A549 (cell line): ENCODE measurements around the gene HNRNPAB. TPM values are rescaled to one million over a fixed set of nuclear protein-coding genes. Genes with fewer than 3 reads are reported as not detected.

ENCODE experiments used
- ATAC-seq, 2 experiments: fragments of 200-7000 bp in 1 of 2; fragments of >200 bp in 1 of 2; cut with Nextera tagmentation in 1 of 2; cut with Tn5 transposase in 1 of 2; 3 replicates each; pipeline versions ENCODE4 v1.8.0 to v1.9.1; 2018 to 2020; ENCODE audit warnings: mild to moderate bottlenecking in 1 of 2, moderate library complexity in 1 of 2
- CTCF ChIA-PET: fragments of 300-600 bp; sonication (Branson Sonifier 250); formaldehyde crosslinking; extraction: SDS; loops from one replicate; lab custom pipeline; 2021; ENCODE audit warnings: antibody characterized with exemption, inconsistent platforms; lab: Yijun Ruan, JAX
- POLR2A ChIA-PET: fragments of 350-600 bp; formaldehyde crosslinking; extraction: SDS; loops from one replicate; lab custom pipeline; 2021; ENCODE audit warnings: antibody characterized with exemption, inconsistent platforms; lab: Yijun Ruan, JAX
- DNase-seq, 2 experiments: peaks; one replicate each; pipeline versions ENCODE4 v3.0.0 to v3.0.0-alpha.2; 2011 to 2016; ENCODE audit warnings: low read depth in 1 of 2, low spot score in 1 of 2
- FAIRE-seq: peaks from 2 replicates; lab custom pipeline; 2011; peaks lifted over from hg19 to GRCh38; lab: Jason Lieb, UNC
- H3K27ac ChIP-seq, 2 experiments: fragments of >200 bp; sonication (Bioruptor Twin); formaldehyde crosslinking; 3 replicates each; pipeline ENCODE4 v1.5.1; 2016 to 2017
- H3K4me1 ChIP-seq: fragments of >200 bp; sonication (Bioruptor Twin); formaldehyde crosslinking; 3 replicates; pipeline ENCODE4 v1.6.1; 2016
- H3K4me2 ChIP-seq: fragments of >200 bp; sonication (Bioruptor Twin); formaldehyde crosslinking; 3 replicates; pipeline ENCODE4 v1.6.1; 2016
- H3K4me3 ChIP-seq: fragments of >200 bp; sonication (Bioruptor Twin); formaldehyde crosslinking; 3 replicates; pipeline ENCODE4 v1.5.1; 2016
- H3K9me3 ChIP-seq: fragments of >200 bp; sonication (Bioruptor Twin); formaldehyde crosslinking; 3 replicates; pipeline ENCODE4 v1.6.1; 2016
- BHLHE40 ChIP-seq: IDR thresholded peaks from 2 replicates; pipeline ENCODE4 v1.6.1; 2012; ENCODE audit warnings: low read depth, low read length, inconsistent platforms
- CHD2 ChIP-seq: fragments of 150-350 bp; IDR thresholded peaks from 2 replicates; pipeline ENCODE4 v1.6.1; 2014; ENCODE audit warnings: low read length; ENCODE audit not compliant: partially characterized antibody
- EHF ChIP-seq: fragments of 250-450 bp; sonication (Bioruptor Pico); IDR thresholded peaks from 2 replicates; pipeline ENCODE4 v1.5.0; 2020; ENCODE audit warnings: mild to moderate bottlenecking
- EHMT2 ChIP-seq: fragments of 200-600 bp; sonication (generic); IDR thresholded peaks from 2 replicates; pipeline ENCODE4 v1.6.1; 2016; ENCODE audit warnings: antibody characterized with exemption, low read depth, mild to moderate bottlenecking, moderate library complexity
- ESRRA ChIP-seq: fragments of 150-350 bp; IDR thresholded peaks from 2 replicates; pipeline ENCODE4 v1.6.1; 2014; ENCODE audit warnings: mild to moderate bottlenecking, low read length, borderline replicate concordance
- FOSB ChIP-seq: fragments of 250-450 bp; sonication (Bioruptor Pico); IDR thresholded peaks from 2 replicates; pipeline ENCODE4 v1.5.0; 2020; ENCODE audit warnings: mild to moderate bottlenecking, moderate library complexity
- GATA3 ChIP-seq: IDR thresholded peaks from 2 replicates; pipeline ENCODE4 v1.6.1; 2012; ENCODE audit warnings: borderline replicate concordance
- HDAC2 ChIP-seq: fragments of 200-600 bp; sonication (generic); IDR thresholded peaks from 2 replicates; pipeline ENCODE4 v1.6.1; 2016
- HOXA7 ChIP-seq: fragments of 250-450 bp; sonication (Bioruptor Pico); IDR thresholded peaks from 2 replicates; pipeline ENCODE4 v1.5.0; 2020; ENCODE audit warnings: mild to moderate bottlenecking, moderate library complexity
- MAX ChIP-seq: IDR thresholded peaks from 2 replicates; pipeline ENCODE4 v1.6.1; 2012
- MYC ChIP-seq: IDR thresholded peaks from 2 replicates; pipeline ENCODE4 v1.6.1; 2012; ENCODE audit warnings: mild to moderate bottlenecking, inconsistent platforms, low read length, improper control_type of control experiment, borderline replicate concordance
- PHF8 ChIP-seq: fragments of 200-600 bp; sonication (generic); IDR thresholded peaks from 2 replicates; pipeline ENCODE4 v1.6.1; 2016; ENCODE audit warnings: low read depth, mild to moderate bottlenecking, antibody characterized with exemption, moderate library complexity, borderline replicate concordance
- RFX5 ChIP-seq: fragments of 450-650 bp; IDR thresholded peaks from 2 replicates; pipeline ENCODE4 v1.7.1; 2014; ENCODE audit warnings: antibody characterized with exemption, mild to moderate bottlenecking, moderate library complexity
- SMC3 ChIP-seq: fragments of >200 bp; sonication (Bioruptor Twin); formaldehyde crosslinking; IDR thresholded peaks from 3 replicates; pipeline ENCODE4 v1.6.1; 2018; ENCODE audit warnings: inconsistent platforms
- SREBF2 ChIP-seq: fragments of 450-650 bp; IDR thresholded peaks from 2 replicates; pipeline ENCODE4 v1.6.1; 2014; ENCODE audit warnings: mild to moderate bottlenecking, moderate library complexity
- TFCP2L1 ChIP-seq: fragments of 250-450 bp; sonication (Bioruptor Pico); IDR thresholded peaks from 2 replicates; pipeline ENCODE4 v1.5.0; 2021; ENCODE audit warnings: mild to moderate bottlenecking
- TP53 ChIP-seq: fragments of 250-450 bp; sonication (Bioruptor Pico); IDR thresholded peaks from 2 replicates; pipeline ENCODE4 v1.5.0; 2021; ENCODE audit warnings: mild to moderate bottlenecking, moderate library complexity
- WGBS: methylation state at CpG from one replicate; pipeline ENCODE4 v1.1.6; 2017; ENCODE audit errors: missing lambda C conversion rate; 5-methylcytosine and 5-hydroxymethylcytosine counted together
- polyA plus RNA-seq, 4 experiments: library from polyadenylated mRNA; depleted of rRNA in 3 of 4; stranded (reverse); fragments of >200 nt; fragmentation: RNase III in 1 of 4; extraction: RNeasy Plus Mini Kit Qiagen cat#74134 plus additional on column Dnase treatment in 1 of 4; gene quantifications; 2 replicates in 3 of 4; 3 replicates in 1 of 4; pipeline ENCODE4 v1.2.3, GENCODE V29; 2011 to 2017
- TF ChIP-seq, protein P1 (sequence below): IDR thresholded peaks from 2 replicates; pipeline ENCODE4 v1.6.1; 2012
- TF ChIP-seq, protein P2 (sequence below): fragments of >200 bp; sonication (Bioruptor Twin); formaldehyde crosslinking; IDR thresholded peaks from 3 replicates; pipeline ENCODE4 v1.6.1; 2016
- TF ChIP-seq, protein P3 (sequence below): fragments of 250-450 bp; sonication (Bioruptor Pico); IDR thresholded peaks from 2 replicates; pipeline ENCODE4 v1.5.0; 2021; ENCODE audit warnings: mild to moderate bottlenecking, moderate library complexity, borderline replicate concordance
- TF ChIP-seq, protein P4 (sequence below): IDR thresholded peaks from 2 replicates; pipeline ENCODE4 v1.6.1; 2012; ENCODE audit warnings: low read depth, borderline replicate concordance

HNRNPAB gene
- polyA plus RNA-seq, 2 of the 4 experiments (the other 2 are of a cell fraction) = 200 to 352 TPM

DNA sequence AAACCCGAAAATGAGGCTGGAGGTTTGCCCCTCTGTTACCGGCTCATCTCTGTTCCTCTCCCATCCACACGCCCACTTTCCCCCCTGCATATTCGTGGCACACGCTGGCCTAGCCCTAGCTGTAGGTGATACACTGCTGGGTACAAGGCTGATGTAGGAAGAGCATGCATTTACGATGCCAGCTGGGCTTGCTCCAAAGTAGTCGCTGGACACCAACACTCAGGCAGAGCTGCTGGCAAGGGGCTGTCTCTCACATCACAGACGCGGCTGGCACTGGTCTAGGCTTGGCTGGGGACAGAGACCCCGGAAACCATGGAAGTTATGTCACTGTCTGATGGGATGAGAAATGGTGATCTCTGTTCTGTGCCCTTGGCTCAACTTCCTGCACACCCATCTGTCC, 38.1 kb downstream of the HNRNPAB start:
- no peak for TF ChIP-seq SMC3
- no peak for TF ChIP-seq HDAC2
- TF ChIP-seq RFX5 = no peak
- no peak for TF ChIP-seq GATA3
- TF ChIP-seq, protein P1, sequence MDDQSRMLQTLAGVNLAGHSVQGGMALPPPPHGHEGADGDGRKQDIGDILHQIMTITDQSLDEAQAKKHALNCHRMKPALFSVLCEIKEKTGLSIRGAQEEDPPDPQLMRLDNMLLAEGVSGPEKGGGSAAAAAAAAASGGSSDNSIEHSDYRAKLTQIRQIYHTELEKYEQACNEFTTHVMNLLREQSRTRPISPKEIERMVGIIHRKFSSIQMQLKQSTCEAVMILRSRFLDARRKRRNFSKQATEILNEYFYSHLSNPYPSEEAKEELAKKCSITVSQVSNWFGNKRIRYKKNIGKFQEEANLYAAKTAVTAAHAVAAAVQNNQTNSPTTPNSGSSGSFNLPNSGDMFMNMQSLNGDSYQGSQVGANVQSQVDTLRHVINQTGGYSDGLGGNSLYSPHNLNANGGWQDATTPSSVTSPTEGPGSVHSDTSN = no peak
- no peak for TF ChIP-seq HOXA7 (CRISPR knock-in tag)
- no peak for TF ChIP-seq BHLHE40
- H3K4me3 ChIP-seq = no peak overlapping the region
- ATAC-seq = no peak
- WGBS = 59% methylated on average over 10 of the region's 10 CpGs
- CTCF ChIA-PET = no interaction called here
- no peak overlapping the region for H3K4me2 ChIP-seq
- no peaks in the 10 kb centered on the region for H3K4me1 ChIP-seq
- no peaks in the 10 kb centered on the region for H3K9me3 ChIP-seq
- DNase-seq = no peak
- POLR2A ChIA-PET = no interaction called here
- FAIRE-seq = no peak
- H3K27ac ChIP-seq = no peak overlapping the region

DNA sequence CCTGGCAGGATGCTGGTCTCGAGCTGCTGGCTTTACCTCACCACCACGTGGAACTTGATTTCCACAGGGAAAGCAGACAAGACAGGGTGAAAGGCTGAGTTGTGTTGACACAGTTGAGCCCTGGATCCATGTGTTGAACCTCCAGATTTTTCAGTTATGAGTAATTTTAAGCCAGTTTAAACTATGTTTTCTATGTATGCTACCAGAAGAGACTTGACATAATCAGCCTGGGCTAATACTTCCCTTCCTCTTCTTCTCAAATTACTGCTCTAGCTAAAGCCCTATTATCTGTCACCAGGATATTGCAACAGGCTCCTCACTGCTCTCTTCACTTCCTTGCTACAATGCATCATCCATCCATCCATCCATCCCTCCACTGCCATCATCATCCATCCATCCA, 40.2 kb downstream of the HNRNPAB start:
- Histone ChIP-seq H3K4me3 (no peak overlapping the region), H3K27ac (no peak overlapping the region), H3K4me1 (no peaks in the 10 kb centered on the region), H3K4me2 (no peak overlapping the region), H3K9me3 (no peaks in the 10 kb centered on the region)
- 6% methylated on average over 2 of the region's 2 CpGs for WGBS
- CTCF ChIA-PET = interaction anchor here (0.8 kb wide), 1 partner anchor 14 kb away, joined by 3 read pairs; no protein-coding TSS in a partner anchor
- TF ChIP-seq, protein P2, sequence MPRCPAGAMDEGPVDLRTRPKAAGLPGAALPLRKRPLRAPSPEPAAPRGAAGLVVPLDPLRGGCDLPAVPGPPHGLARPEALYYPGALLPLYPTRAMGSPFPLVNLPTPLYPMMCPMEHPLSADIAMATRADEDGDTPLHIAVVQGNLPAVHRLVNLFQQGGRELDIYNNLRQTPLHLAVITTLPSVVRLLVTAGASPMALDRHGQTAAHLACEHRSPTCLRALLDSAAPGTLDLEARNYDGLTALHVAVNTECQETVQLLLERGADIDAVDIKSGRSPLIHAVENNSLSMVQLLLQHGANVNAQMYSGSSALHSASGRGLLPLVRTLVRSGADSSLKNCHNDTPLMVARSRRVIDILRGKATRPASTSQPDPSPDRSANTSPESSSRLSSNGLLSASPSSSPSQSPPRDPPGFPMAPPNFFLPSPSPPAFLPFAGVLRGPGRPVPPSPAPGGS = no peak
- POLR2A ChIA-PET = no interaction called here
- FAIRE-seq (no peak), DNase-seq (no peak), ATAC-seq (no peak)

- POLR2A ChIA-PET = no interaction called here
- H3K9me3 ChIP-seq = no peaks in the 10 kb centered on the region
- no peak for ATAC-seq
- H3K27ac ChIP-seq = no peak overlapping the region
- FAIRE-seq = no peak
- TF ChIP-seq PHF8 = no peak
- TF ChIP-seq EHMT2 = no peak
- no peak for TF ChIP-seq RFX5
- TF ChIP-seq FOSB (CRISPR knock-in tag) = no peak
- no peak for TF ChIP-seq ESRRA
- TF ChIP-seq, protein P3, sequence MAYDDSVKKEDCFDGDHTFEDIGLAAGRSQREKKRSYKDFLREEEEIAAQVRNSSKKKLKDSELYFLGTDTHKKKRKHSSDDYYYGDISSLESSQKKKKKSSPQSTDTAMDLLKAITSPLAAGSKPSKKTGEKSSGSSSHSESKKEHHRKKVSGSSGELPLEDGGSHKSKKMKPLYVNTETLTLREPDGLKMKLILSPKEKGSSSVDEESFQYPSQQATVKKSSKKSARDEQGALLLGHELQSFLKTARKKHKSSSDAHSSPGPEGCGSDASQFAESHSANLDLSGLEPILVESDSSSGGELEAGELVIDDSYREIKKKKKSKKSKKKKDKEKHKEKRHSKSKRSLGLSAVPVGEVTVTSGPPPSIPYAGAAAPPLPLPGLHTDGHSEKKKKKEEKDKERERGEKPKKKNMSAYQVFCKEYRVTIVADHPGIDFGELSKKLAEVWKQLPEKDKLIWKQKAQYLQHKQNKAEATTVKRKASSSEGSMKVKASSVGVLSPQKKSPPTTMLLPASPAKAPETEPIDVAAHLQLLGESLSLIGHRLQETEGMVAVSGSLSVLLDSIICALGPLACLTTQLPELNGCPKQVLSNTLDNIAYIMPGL (CRISPR knock-in tag) = no peak
- TF ChIP-seq TP53 (CRISPR knock-in tag) = no peak
- no peak for TF ChIP-seq MAX
- TF ChIP-seq, protein P4, sequence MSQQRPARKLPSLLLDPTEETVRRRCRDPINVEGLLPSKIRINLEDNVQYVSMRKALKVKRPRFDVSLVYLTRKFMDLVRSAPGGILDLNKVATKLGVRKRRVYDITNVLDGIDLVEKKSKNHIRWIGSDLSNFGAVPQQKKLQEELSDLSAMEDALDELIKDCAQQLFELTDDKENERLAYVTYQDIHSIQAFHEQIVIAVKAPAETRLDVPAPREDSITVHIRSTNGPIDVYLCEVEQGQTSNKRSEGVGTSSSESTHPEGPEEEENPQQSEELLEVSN = no peak
- no peak for TF ChIP-seq TFCP2L1 (CRISPR knock-in tag)
- TF ChIP-seq EHF (CRISPR knock-in tag) = no peak
- TF ChIP-seq, protein P1 = no peak
- TF ChIP-seq MYC = no peak
- no peak for TF ChIP-seq CHD2
- no peak for TF ChIP-seq SREBF2
- TF ChIP-seq, all 56 proteins: peak for 0
- no peaks in the 10 kb centered on the region for H3K4me1 ChIP-seq
- DNase-seq = no peak
- H3K4me3 ChIP-seq = no peak overlapping the region
- CTCF ChIA-PET = no interaction called here
- WGBS = 5% methylated on average over 2 of the region's 2 CpGs
- no peak overlapping the region for H3K4me2 ChIP-seq
These were observed 41.1 kb downstream of the HNRNPAB start for GRCh38 chr5:178245389-178245788.
